Measurements from ENCODE around the gene LGMN. TPM values are rescaled to one million over a fixed set of nuclear protein-coding genes. Genes with fewer than 3 reads are reported as not detected.
"Not testable (repeated sequence)": the region's sequence is repeated elsewhere in the genome, so short reads cannot be mapped to it uniquely, and the experiment has no call there.

The LGMN gene
- total and polyA plus RNA-seq, 8 donors: 75.4 to 251 (median 97.1) TPM

GRCh38 chr14:92714739-92715307 lies 33.6 kb downstream of the LGMN start:
- H3K27me3 ChIP-seq, H3K9me3 ChIP-seq, H3K4me1 ChIP-seq, H3K4me3 ChIP-seq, H3K27ac ChIP-seq: not testable (repeated sequence)
- peak in 2 of 4 donors; percentile 79 to 87 for DNase-seq
- ATAC-seq: peak; percentile 84
- intact Hi-C loops (cut with DNase I): loop anchor here (2.0 to 10.0 kb wide), 2 partner anchors 68 to 70 kb away; no protein-coding TSS in a partner anchor
- peak; percentile 67 to 78 for TF ChIP-seq CTCF (IDR thresholded peaks at IDR 0.05)
- H3K36me3 ChIP-seq: peaks cover 0 to 55% of the 10 kb centered on the region in 2 donors

GRCh38 chr14:92712654-92713051 lies 35.8 kb downstream of the LGMN start:
- no peaks in the 10 kb centered on the region for H3K27me3 ChIP-seq
- DNase-seq: no peak
- no peaks in the 10 kb centered on the region for H3K4me1 ChIP-seq
- H3K9me3 ChIP-seq: no peaks in the 10 kb centered on the region
- H3K4me3 ChIP-seq: no peak overlapping the region
- no peak overlapping the region for H3K27ac ChIP-seq
- peaks cover 0 to 71% of the 10 kb centered on the region in 2 donors for H3K36me3 ChIP-seq
- no peak for ATAC-seq
- intact Hi-C loops (cut with DNase I): loop anchor here in 1 of 2 donors (10.0 kb wide), 1 partner anchor 72 kb away; no protein-coding TSS in a partner anchor
- no peak for TF ChIP-seq CTCF (IDR thresholded peaks at IDR 0.05)

GRCh38 chr14:92711976-92712653 lies 36.3 kb downstream of the LGMN start:
- H3K27ac ChIP-seq: no peak overlapping the region
- ATAC-seq (no peak), DNase-seq (no peak)
- TF ChIP-seq CTCF (IDR thresholded peaks at IDR 0.05): no peak
- no peaks in the 10 kb centered on the region for H3K9me3 ChIP-seq
- H3K4me1 ChIP-seq: no peaks in the 10 kb centered on the region
- no peaks in the 10 kb centered on the region for H3K27me3 ChIP-seq
- intact Hi-C loops (cut with DNase I): loop anchor here in 1 of 2 donors (10.0 kb wide), 1 partner anchor 73 kb away; no protein-coding TSS in a partner anchor
- H3K36me3 ChIP-seq: peaks cover 0 to 77% of the 10 kb centered on the region in 2 donors
- H3K4me3 ChIP-seq: no peak overlapping the region

GRCh38 chr14:92710001-92710341 lies 38.5 kb downstream of the LGMN start:
- no peak overlapping the region for H3K4me3 ChIP-seq
- ATAC-seq (no peak), DNase-seq (no peak)
- intact Hi-C loops (cut with DNase I): loop anchor here in 1 of 2 donors (10.0 kb wide), 1 partner anchor 75 kb away; no protein-coding TSS in a partner anchor
- no peaks in the 10 kb centered on the region for H3K9me3 ChIP-seq
- H3K36me3 ChIP-seq: peaks cover 0 to 89% of the 10 kb centered on the region in 2 donors
- H3K4me1 ChIP-seq: no peaks in the 10 kb centered on the region
- H3K27ac ChIP-seq: no peak overlapping the region
- no peaks in the 10 kb centered on the region for H3K27me3 ChIP-seq
- no peak for TF ChIP-seq CTCF (IDR thresholded peaks at IDR 0.05)

- Histone ChIP-seq H3K4me1 (no peaks in the 10 kb centered on the region), H3K4me3 (no peak overlapping the region), H3K27ac (peak overlapping the region in 1 of 2 donors; percentile 13), H3K9me3 (no peaks in the 10 kb centered on the region), H3K36me3 (peaks cover 0 to 92% of the 10 kb centered on the region in 2 donors), H3K27me3 (no peaks in the 10 kb centered on the region)
- intact Hi-C loops (cut with DNase I): no loop called here
- TF ChIP-seq CTCF (IDR thresholded peaks at IDR 0.05): no peak
- ATAC-seq (no peak), DNase-seq (peak in 1 of 4 donors; percentile 49)
These were observed 39.0 kb downstream of the LGMN start for GRCh38 chr14:92709340-92710000.
